ENCODE measurements around the gene LYST. TPM values are rescaled to one million over a fixed set of nuclear protein-coding genes. Genes with fewer than 3 reads are reported as not detected.

The LYST gene
- total RNA-seq, 1 donor from 2014 or later, result 16.4 TPM

- Mint-ChIP-seq H3K36me3 (ENCODE audit: low read depth) (peaks cover 21% of the 10 kb centered on the region), H3K4me1 (ENCODE audit: low read depth) (no peaks in the 10 kb centered on the region), H3K4me3 (ENCODE audit: unreplicated experiment) (no peak overlapping the region), H3K27me3 (ENCODE audit: low read depth) (no peaks in the 10 kb centered on the region), H3K27ac (ENCODE audit: unreplicated experiment) (no peak overlapping the region), H3K9me3 (ENCODE audit: low read depth) (no peaks in the 10 kb centered on the region)
- TF ChIP-seq CTCF (IDR thresholded peaks at IDR 0.05), result no peak
- DNase-seq (ENCODE audit: low spot score), result no peak
These were observed 177.3 kb downstream of the LYST start for GRCh38 chr1:235689356-235689755.

GRCh38 chr1:235688096-235688495 lies 178.6 kb downstream of the LYST start:
- no peaks in the 10 kb centered on the region for H3K4me1 Mint-ChIP-seq (ENCODE audit: low read depth)
- peaks cover 24% of the 10 kb centered on the region for H3K36me3 Mint-ChIP-seq (ENCODE audit: low read depth)
- TF ChIP-seq CTCF (IDR thresholded peaks at IDR 0.05), result no peak
- no peaks in the 10 kb centered on the region for H3K9me3 Mint-ChIP-seq (ENCODE audit: low read depth)
- H3K27me3 Mint-ChIP-seq (ENCODE audit: low read depth), result no peaks in the 10 kb centered on the region
- no peak overlapping the region for H3K27ac Mint-ChIP-seq (ENCODE audit: unreplicated experiment)
- H3K4me3 Mint-ChIP-seq (ENCODE audit: unreplicated experiment), result no peak overlapping the region
- DNase-seq (ENCODE audit: low spot score), result no peak

GRCh38 chr1:235683653-235684052 lies 183.1 kb downstream of the LYST start:
- H3K4me3 Mint-ChIP-seq (ENCODE audit: unreplicated experiment), result no peak overlapping the region

GRCh38 chr1:235682216-235682615 lies 184.5 kb downstream of the LYST start:
- H3K27ac Mint-ChIP-seq (ENCODE audit: unreplicated experiment), result no peak overlapping the region
- H3K36me3 Mint-ChIP-seq (ENCODE audit: low read depth), result peaks cover 18% of the 10 kb centered on the region
- DNase-seq (ENCODE audit: low spot score), result no peak
- H3K4me3 Mint-ChIP-seq (ENCODE audit: unreplicated experiment), result no peak overlapping the region
- TF ChIP-seq CTCF (IDR thresholded peaks at IDR 0.05), result no peak
- no peaks in the 10 kb centered on the region for H3K4me1 Mint-ChIP-seq (ENCODE audit: low read depth)
- H3K9me3 Mint-ChIP-seq (ENCODE audit: low read depth), result no peaks in the 10 kb centered on the region
- H3K27me3 Mint-ChIP-seq (ENCODE audit: low read depth), result no peaks in the 10 kb centered on the region

More at GRCh38 chr1:235683653-235684052, 183.1 kb downstream of the LYST start:
- no peaks in the 10 kb centered on the region for H3K9me3 Mint-ChIP-seq (ENCODE audit: low read depth)
- H3K27me3 Mint-ChIP-seq (ENCODE audit: low read depth), result no peaks in the 10 kb centered on the region
- H3K4me1 Mint-ChIP-seq (ENCODE audit: low read depth), result no peaks in the 10 kb centered on the region
- TF ChIP-seq CTCF (IDR thresholded peaks at IDR 0.05), result no peak
- no peak overlapping the region for H3K27ac Mint-ChIP-seq (ENCODE audit: unreplicated experiment)
- no peak for DNase-seq (ENCODE audit: low spot score)
- H3K36me3 Mint-ChIP-seq (ENCODE audit: low read depth), result peaks cover 23% of the 10 kb centered on the region

- Mint-ChIP-seq H3K27me3 (ENCODE audit: low read depth) (no peaks in the 10 kb centered on the region), H3K4me1 (ENCODE audit: low read depth) (peaks cover 8% of the 10 kb centered on the region), H3K9me3 (ENCODE audit: low read depth) (peaks cover 7% of the 10 kb centered on the region), H3K27ac (ENCODE audit: unreplicated experiment) (no peak overlapping the region), H3K4me3 (ENCODE audit: unreplicated experiment) (no peak overlapping the region), H3K36me3 (ENCODE audit: low read depth) (peaks cover 29% of the 10 kb centered on the region)
- no peak for TF ChIP-seq CTCF (IDR thresholded peaks at IDR 0.05)
- no peak for DNase-seq (ENCODE audit: low spot score)
These were observed 187.1 kb downstream of the LYST start for GRCh38 chr1:235679644-235680043.
